GM18499 (cell line): ENCODE data around the gene UACA.
"Not testable (repeated sequence)": the region's sequence is repeated elsewhere in the genome, so short reads cannot be mapped to it uniquely, and the experiment has no call there.

ENCODE experiments used
- ATAC-seq: cut with Tn5 transposase; IDR thresholded peaks from one replicate; pipeline ENCODE4 v1.9.1; 2021; ENCODE audit warnings: moderate number of reproducible peaks; ENCODE audit not compliant: insufficient read depth, unreplicated experiment

UACA gene, protein sequence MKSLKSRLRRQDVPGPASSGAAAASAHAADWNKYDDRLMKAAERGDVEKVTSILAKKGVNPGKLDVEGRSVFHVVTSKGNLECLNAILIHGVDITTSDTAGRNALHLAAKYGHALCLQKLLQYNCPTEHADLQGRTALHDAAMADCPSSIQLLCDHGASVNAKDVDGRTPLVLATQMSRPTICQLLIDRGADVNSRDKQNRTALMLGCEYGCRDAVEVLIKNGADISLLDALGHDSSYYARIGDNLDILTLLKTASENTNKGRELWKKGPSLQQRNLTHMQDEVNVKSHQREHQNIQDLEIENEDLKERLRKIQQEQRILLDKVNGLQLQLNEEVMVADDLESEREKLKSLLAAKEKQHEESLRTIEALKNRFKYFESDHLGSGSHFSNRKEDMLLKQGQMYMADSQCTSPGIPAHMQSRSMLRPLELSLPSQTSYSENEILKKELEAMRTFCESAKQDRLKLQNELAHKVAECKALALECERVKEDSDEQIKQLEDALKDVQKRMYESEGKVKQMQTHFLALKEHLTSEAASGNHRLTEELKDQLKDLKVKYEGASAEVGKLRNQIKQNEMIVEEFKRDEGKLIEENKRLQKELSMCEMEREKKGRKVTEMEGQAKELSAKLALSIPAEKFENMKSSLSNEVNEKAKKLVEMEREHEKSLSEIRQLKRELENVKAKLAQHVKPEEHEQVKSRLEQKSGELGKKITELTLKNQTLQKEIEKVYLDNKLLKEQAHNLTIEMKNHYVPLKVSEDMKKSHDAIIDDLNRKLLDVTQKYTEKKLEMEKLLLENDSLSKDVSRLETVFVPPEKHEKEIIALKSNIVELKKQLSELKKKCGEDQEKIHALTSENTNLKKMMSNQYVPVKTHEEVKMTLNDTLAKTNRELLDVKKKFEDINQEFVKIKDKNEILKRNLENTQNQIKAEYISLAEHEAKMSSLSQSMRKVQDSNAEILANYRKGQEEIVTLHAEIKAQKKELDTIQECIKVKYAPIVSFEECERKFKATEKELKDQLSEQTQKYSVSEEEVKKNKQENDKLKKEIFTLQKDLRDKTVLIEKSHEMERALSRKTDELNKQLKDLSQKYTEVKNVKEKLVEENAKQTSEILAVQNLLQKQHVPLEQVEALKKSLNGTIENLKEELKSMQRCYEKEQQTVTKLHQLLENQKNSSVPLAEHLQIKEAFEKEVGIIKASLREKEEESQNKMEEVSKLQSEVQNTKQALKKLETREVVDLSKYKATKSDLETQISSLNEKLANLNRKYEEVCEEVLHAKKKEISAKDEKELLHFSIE (N-terminal part only)

DNA sequence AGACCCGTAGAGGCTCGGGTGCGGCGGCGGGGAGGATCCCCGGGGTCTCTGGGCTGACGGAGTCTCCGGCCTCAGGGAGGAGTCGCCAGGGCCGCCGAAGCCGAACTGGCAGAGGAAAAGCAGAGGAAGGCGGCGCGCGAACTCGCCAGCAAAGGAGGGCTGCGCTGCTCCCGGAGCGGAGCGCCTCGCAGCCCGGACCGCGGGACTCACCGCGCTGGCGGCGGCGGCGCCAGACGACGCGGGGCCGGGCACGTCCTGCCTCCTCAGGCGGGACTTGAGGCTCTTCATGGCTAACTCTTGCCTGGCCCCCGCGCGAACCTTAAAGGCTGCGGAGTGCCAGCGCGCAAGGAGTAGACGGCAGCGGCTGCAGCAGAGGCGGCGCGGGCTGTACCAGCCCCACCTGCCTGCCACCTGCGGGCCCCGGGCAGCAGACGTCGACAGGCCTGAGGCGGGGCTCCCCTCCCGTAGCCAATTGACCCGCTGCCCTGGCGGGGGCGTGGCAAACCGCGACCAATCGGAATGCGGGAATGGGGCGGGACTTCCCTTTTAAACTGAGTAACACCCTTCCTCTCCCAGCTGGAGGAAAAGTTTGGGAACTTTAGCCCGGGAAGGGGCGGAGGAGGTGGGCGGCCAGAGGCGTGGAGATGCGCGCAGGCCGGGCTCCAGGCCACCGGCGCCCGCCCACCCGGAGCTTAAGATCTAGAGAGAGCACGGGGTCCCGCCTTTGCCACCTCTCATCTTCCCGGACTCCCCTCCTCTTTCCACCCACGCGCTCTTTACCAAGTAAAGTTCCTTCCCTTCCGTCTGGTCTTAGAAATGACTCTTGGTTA lies at the start of gene UACA:
UACA (minus strand) TSS at position 439 of the 830 bp plus-strand sequence; CDS start at position 288, 151 bp downstream.
- no peak for ATAC-seq

DNA sequence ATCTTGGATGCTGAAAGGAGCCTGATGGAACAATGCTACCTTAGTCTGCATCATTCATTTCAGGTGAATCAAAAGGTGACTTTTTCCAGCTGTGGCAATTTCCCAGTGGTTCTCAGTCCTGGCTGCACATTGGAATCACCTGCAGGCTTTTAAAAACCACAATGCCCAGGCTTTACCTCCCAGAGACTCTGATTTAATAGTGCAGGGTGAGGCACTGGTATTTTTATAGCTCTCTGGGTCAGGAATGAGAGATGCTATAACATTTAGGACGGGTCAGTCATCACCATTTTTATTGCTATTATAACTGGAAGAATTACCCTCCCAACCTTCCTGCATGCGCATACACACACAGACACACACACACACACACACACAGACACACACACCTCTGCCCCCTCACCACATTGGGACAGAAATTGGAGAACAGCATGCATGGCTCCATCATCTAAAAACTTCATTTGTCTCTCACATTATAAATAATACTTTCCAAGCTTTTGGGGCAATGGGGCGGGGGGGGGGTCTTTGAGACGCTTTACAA lies 49.5 kb upstream of the UACA start:
- ATAC-seq: no peak

DNA sequence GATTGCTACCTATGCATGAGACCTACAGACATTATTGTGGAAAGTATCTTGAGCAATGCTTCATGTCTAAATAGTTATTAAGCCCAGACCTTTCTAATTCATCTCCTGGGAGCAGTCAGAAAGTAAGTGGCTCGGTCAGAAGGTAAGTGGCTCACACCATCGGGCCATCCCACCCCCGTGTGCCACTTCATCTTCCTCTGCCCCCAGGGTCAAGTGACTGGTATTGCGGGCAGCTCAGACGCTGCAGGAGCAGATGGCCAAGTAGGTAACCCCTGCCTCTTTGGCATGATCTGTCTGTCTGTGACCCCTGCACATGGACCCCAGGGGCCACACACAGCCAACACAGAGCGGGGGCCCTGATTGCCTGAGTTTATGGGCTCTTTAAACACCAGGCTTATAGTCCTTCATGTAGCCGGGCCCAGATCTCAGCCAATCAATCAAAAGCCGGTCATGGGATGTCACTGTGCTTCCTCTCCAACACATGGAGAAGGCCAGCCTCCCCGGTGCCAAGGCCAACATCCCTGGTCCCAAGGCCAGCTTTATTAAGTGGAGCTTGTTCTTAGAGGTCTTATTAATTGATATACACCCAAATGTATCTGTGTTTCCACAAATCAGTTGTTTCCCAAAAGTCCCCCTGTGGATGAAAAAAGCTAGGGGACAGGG lies 47.7 kb upstream of the UACA start:
- ATAC-seq: no peak

DNA sequence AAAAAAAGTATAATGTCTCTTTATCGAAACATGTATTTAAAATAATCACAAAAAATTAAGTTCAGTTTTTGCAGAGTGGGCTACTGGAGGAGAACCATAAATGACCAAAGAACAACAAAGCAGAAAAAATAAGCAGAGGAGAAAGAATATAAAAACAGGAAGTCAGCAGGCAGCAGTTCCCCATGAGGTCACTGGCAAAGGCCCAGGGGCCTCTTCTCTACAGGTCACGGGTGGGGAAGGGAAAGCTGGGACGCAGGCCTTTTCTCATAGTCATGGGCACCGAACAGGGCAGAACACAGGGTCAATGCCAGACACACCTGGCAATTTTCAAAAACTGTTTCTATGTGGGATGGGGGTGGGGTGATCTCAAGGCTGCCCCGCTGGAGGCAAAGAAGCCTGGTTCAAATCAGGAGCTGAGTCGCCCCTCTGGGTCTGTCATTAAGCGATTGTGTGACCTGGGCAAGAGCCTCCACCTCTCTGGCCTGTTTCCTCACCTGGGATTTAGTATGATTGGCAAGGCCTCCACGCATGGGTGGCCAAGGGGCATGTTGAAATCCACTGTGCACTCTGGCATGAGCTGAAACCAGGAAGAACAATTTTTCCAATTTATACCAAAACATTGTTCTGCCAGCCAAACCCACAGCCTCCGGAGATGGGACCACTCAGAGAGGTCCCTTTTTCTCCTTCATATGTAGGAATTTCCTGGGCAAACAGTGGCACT lies 43.8 kb upstream of the UACA start:
- no peak for ATAC-seq

DNA sequence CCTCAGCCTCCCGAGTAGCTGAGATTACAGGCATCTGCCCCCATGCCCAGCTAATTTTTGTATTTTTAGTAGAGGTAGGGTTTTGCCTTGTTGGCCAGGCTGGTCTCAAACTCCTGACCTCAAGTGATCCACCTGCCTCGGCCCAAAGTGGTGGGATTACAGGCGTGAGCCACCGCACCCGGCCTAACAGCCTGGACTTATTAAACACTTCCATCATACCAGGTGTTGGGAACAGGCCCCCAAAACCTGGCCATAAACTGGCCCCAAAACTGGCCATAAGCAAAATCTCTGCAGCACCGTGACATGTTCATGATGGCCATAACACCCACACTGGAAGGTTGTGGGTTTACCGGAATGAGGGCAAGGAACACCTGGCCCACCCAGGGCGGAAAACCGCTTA lies 41.0 kb upstream of the UACA start:
- not testable (repeated sequence) for ATAC-seq

DNA sequence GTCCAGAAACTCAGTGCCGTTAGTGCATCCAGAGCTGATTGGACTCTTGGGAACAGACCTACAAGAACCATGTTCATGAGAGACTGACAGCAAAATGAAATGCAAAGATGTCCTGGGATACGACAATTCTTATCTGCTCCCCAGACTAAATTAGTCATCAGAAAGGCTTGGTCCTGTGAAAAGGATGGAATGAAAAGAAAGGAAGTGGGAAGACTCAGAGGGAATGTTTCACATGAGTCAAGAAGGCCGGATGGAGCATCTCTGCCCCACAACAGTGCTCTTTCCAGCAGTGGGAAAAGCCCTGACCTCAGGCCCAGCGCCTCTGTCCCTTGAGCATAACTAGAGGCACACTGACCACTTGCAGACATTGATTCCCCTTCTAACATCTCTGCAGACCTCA lies 39.3 kb upstream of the UACA start:
- ATAC-seq: no peak

DNA sequence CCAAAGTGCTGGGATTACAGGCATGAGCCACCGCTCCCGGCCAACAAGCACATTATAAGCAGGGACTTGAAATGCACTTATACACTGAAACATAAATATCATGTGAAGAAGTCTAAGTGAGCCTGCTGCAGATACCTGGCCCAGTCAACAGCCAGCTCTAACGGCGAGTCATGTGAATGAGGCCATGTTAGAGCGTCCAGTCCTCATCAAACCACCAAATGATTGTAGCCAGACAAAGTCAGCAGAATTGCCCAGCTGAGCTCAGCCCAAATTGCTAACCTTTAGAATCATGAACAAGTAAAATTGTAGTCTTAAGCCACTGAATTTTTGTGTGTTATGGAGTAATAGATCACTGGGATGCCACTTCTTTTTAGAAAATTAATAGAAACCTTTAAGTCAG lies 37.8 kb upstream of the UACA start:
- ATAC-seq: no peak

DNA sequence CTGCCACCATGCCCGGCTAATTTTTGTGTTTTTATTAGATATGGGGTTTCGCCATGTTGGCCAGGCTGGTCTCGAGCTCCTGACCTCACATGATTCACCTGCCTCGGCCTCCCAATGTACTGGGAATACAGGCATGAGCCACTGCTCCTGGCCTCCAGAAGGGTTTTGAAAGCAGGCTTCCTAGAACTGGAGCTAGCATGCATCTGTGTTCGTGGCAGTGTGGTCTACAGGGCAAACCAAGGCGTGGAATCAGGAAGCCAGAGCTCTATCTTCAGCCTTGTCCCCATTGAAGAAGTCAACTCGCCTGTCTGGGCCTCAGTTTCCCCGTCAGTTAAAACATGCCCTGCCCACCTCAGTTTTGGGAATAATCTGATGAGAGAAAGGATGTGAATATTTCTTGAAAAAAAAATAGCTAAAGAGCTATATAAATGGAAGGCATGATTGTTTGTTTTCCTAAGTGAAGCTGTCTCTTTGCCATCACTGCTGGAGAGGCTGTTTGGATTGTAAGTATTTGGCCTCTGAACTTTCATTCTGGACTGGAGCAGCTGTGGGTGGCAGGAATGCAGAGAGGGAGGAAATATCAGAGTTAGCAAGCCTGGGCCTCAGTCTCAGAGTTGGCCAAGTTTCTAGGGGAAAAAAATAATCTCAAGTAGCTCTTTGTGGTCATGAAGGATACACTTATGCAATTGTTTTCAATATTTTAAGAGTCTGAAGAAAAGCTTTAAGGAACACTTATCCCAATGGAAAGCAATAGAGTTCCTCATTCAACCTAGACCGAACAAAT lies 36.5 kb upstream of the UACA start:
- no peak for ATAC-seq

DNA sequence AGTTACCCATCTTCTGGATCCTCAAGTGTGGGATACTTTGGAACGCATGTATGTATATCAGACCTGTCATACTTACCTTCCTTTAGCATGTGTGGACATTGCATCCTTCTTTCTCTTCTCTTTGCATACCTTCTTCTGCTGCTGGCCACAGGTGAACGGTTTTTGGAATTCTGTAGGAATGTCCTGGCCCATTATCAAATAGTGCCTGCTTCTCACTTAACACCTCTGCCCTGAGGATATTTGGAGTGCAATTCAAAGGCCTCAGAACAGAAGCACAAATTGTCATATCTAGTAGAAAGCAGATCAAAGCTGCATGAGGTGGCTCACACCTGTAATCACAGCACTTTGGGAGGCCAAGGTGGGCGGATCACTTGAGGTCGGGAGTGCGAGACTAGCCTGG lies 34.1 kb upstream of the UACA start:
- no peak for ATAC-seq

DNA sequence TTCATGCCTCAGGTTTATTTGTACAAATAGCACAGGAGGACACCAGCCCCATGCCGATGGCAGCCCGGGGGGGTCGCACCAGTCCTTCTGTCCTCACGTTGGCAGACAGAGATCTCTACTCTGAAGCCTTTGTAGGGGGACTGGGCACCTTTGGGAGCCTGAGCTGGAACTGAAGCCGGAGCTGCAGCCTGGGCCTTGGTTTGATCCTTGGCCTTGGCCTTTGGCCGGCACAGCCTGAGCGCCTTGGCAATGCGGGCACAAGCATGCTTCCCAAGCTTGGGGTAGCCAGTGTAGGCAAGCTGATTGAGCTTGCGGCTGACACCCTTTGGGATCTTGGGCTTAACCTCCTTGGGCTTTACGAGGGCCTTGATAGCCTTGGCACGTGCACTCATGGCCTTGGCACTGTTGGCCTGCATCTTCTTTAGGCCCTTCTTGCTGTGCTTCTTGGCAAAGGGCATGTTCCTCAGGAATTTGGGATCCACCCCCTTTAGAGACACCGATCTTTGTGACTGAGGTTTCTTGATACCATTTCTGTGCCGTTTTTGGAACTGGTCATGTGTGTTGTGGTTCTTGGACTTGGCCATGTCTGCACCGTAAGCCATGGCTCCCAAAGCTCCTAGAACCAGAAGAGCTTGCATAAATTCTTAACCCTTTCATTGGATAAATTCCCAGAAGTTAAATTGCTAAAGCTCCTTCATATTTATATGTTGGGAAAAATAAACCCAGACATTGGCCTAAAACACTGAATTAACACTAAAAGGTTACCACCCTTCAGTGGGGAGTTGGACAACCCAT lies 33.4 kb upstream of the UACA start:
- ATAC-seq: no peak

DNA sequence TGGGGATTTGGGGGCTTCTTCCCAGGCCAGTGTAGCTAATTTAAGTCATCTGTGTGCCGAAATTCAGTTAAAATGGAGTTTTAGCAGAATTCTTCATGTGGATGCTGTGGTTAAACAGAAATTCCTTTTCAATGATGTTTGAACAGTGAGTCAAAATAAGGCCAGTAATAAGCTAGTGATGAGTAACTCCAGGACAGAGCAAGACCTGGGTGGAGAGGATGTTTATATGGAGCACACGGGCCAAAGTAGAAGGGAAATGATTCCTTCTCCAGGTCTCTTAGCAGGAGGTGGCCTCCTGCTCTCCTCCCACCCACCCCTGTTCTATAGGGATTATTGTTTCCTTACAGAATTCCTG lies 31.9 kb upstream of the UACA start:
- no peak for ATAC-seq

DNA sequence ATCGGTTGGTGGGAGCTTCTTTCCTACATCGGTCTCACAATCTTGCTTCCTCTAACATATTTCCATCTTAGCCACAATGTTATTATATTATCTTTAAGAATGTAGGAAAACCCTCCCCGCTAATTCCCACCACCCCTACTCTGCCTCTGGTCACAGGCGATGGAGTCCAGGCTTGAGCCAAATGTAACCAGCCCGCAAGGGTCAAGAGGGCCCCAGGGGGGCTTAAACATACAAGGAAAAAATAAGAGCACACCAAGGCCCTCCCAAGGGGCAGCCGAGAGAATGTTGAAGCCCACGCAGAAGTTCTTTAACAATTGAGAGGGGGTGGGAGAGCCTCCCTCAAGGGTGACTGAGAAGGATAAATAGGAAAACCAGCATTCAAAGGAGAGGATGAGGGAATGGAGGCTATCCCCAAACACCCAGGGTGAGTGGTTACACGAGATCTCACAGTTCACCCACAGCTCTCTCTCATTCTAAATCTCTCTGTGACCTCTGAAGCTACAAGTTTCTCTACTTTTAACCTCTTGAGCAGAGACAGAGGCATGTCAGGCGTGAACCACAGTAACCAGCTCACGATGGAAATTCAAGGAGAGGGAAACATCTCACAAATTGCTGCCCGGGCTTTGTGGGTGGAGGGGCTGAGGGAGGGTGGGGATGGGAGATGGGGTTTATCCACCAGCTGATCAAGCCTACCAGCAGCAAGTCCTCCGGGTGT lies 31.4 kb upstream of the UACA start:
- ATAC-seq: no peak

DNA sequence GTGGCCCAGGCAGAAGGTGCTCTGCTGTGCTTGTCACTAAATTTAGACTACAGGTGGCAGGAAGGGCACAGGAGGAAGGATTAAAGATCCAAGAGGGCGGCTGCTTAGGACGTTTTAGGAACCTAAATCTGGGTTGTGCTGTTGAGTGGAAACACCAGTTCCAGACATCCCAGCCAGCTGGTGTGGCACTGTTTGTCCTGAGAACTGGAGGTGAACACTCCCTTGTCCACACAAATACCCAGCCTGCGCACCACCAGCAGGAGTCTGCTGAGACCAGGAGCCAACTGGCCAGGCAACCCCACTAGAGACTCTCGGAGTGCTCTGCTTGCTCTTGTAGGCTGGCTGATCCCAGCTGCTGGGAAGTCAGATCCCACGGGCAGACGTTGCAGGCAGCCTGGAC lies 30.3 kb upstream of the UACA start:
- no peak for ATAC-seq

DNA sequence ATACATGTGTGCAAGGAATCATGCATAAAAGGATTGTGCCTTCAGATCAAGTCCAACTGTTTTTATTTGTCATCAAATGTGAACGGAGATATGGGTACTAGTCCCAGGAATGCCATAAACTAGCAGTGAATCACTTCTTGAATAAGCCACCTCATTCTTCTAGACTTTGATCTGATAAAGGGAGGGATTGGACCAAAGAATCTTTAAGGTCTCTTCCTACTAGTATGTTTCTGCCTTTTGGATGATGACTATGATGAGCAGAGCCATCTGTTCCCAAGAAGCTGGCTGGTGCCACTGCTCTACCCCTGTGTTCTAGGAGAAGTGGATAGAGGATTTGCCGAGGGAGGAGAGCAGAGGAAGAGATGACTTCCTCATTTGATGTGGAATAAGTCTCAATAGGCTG lies 28.8 kb upstream of the UACA start:
- ATAC-seq: no peak

DNA sequence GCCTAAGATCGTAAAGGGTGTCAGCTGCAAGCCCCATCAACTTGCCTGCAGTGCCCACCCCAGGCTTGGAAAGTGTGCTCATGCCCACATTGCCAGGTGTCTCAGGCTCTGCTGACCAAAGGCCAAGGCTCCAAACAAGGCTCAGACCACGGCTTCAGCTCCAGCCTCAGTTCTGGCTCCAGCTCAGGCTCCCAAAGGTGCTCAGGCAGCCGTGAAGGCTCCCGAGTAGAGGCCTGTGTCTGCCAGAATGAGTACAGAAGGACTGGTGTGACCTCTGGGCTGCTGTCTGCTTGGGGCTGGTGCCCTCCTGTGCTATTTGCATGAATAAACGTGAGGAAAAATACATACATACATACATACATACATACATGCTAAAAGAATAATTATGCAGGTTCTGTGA lies 27.9 kb upstream of the UACA start:
- ATAC-seq: no peak

DNA sequence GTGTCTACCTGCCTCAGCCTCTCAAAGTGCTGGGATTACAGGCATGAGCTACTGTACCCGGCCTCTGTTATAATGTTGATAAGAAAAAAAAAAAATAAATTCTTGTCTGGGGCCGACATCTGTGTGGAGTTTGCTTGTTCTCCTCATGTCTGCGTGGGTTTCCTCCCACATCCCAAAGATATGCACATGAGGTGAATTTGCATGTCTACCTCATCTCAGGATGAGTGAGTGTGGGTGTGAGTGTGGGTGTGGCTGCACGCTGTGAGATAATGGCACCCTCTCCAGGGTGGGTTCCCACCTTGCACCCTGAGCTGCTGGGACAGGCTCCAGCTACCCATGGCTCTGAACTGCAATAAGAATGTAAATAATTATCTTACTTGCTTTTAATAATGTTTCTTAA lies 25.9 kb upstream of the UACA start:
- no peak for ATAC-seq
